ENCODE data around the gene ZNF503. TPM values are rescaled to one million over a fixed set of nuclear protein-coding genes. Genes with fewer than 3 reads are reported as not detected.
"Not testable (repeated sequence)": the region's sequence is repeated elsewhere in the genome, so short reads cannot be mapped to it uniquely, and the experiment has no call there.

ZNF503 gene
- total RNA-seq, 2 donors from 2014 or later = 8.9 to 9.8 TPM

GRCh38 chr10:75379212-75379724 is 22.3 kb downstream of the ZNF503 start:
- TF ChIP-seq CTCF (IDR thresholded peaks at IDR 0.05) = no peak
- DNase-seq (ENCODE audit: low spot score) = no peak
- no peaks in the 10 kb centered on the region for H3K4me1 ChIP-seq

GRCh38 chr10:75378379-75378778 is 23.2 kb downstream of the ZNF503 start:
- no peak for DNase-seq (ENCODE audit: low spot score)
- no peak for TF ChIP-seq CTCF (IDR thresholded peaks at IDR 0.05)
- Histone ChIP-seq H3K27me3 (no peaks in the 10 kb centered on the region), H3K27ac (no peak overlapping the region), H3K4me1 (no peaks in the 10 kb centered on the region), H3K36me3 (no peaks in the 10 kb centered on the region), H3K9me3 (no peaks in the 10 kb centered on the region), H3K4me3 (no peak overlapping the region)

More at GRCh38 chr10:75379212-75379724, 22.3 kb downstream of the ZNF503 start:
- H3K27me3 ChIP-seq = no peaks in the 10 kb centered on the region
- H3K4me3 ChIP-seq = no peak overlapping the region
- H3K27ac ChIP-seq = no peak overlapping the region
- no peaks in the 10 kb centered on the region for H3K36me3 ChIP-seq
- no peaks in the 10 kb centered on the region for H3K9me3 ChIP-seq

GRCh38 chr10:75377869-75378268 is 23.7 kb downstream of the ZNF503 start:
- no peaks in the 10 kb centered on the region for H3K4me1 ChIP-seq
- no peaks in the 10 kb centered on the region for H3K27me3 ChIP-seq
- DNase-seq (ENCODE audit: low spot score) = no peak
- no peaks in the 10 kb centered on the region for H3K9me3 ChIP-seq
- H3K27ac ChIP-seq = no peak overlapping the region
- H3K36me3 ChIP-seq = no peaks in the 10 kb centered on the region
- H3K4me3 ChIP-seq = no peak overlapping the region
- TF ChIP-seq CTCF (IDR thresholded peaks at IDR 0.05) = no peak

GRCh38 chr10:75375838-75376237 is 25.7 kb downstream of the ZNF503 start:
- Histone ChIP-seq H3K36me3 (no peaks in the 10 kb centered on the region), H3K9me3 (no peaks in the 10 kb centered on the region), H3K27ac (no peak overlapping the region), H3K27me3 (no peaks in the 10 kb centered on the region), H3K4me3 (no peak overlapping the region), H3K4me1 (no peaks in the 10 kb centered on the region)
- TF ChIP-seq CTCF (IDR thresholded peaks at IDR 0.05) = no peak
- DNase-seq (ENCODE audit: low spot score) = no peak

- no peak for DNase-seq (ENCODE audit: low spot score)
- no peak overlapping the region for H3K4me3 ChIP-seq
- no peaks in the 10 kb centered on the region for H3K36me3 ChIP-seq
- TF ChIP-seq CTCF (IDR thresholded peaks at IDR 0.05) = no peak
- H3K4me1 ChIP-seq = no peaks in the 10 kb centered on the region
- H3K27ac ChIP-seq = no peak overlapping the region
- H3K9me3 ChIP-seq = no peaks in the 10 kb centered on the region
- no peaks in the 10 kb centered on the region for H3K27me3 ChIP-seq
Measured at GRCh38 chr10:75371010-75371409, 30.6 kb downstream of the ZNF503 start.

GRCh38 chr10:75369838-75370237 is 31.7 kb downstream of the ZNF503 start:
- H3K9me3 ChIP-seq; H3K27me3 ChIP-seq; DNase-seq (ENCODE audit: low spot score); H3K4me1 ChIP-seq; H3K36me3 ChIP-seq; H3K27ac ChIP-seq; H3K4me3 ChIP-seq: not testable (repeated sequence)
